HEK293 (cell line): ENCODE measurements around the gene MAGED2.
A peak's percentile ranks its signal among the peaks of the same experiment; 100 is the strongest.

Experiments used
- BCL11A ChIP-seq: fragments of 450-650 bp; formaldehyde crosslinking; IDR thresholded peaks from 2 replicates; pipeline ENCODE4 v1.5.1; 2016; ENCODE audit warnings: low read depth, missing biosample characterization, missing genetic modification characterization
- BCL11B ChIP-seq: fragments of 450-650 bp; formaldehyde crosslinking; IDR thresholded peaks from 2 replicates; pipeline ENCODE4 v1.5.1; 2016; ENCODE audit warnings: low read depth, missing biosample characterization, missing genetic modification characterization
- HOXA7 ChIP-seq: sonication (generic); formaldehyde crosslinking; IDR thresholded peaks from 2 replicates; pipeline ENCODE4 v1.8.1; 2022; ENCODE audit warnings: missing genetic modification reagents, borderline replicate concordance
- KLF8 ChIP-seq: fragments of 450-650 bp; formaldehyde crosslinking; IDR thresholded peaks from 2 replicates; pipeline ENCODE4 v1.5.1; 2016; ENCODE audit warnings: missing biosample characterization, missing genetic modification characterization
- MYNN ChIP-seq: fragments of 450-650 bp; formaldehyde crosslinking; IDR thresholded peaks from 2 replicates; pipeline ENCODE4 v1.5.1; 2016; ENCODE audit warnings: missing biosample characterization, missing genetic modification characterization, borderline replicate concordance
- WT1 ChIP-seq: fragments of 450-650 bp; formaldehyde crosslinking; IDR thresholded peaks from 2 replicates; pipeline ENCODE4 v1.5.1; 2016; ENCODE audit warnings: missing biosample characterization, missing genetic modification characterization
- YY1 ChIP-seq: fragments of 450-650 bp; formaldehyde crosslinking; IDR thresholded peaks from 2 replicates; pipeline ENCODE4 v1.5.1; 2018; ENCODE audit warnings: missing biosample characterization, missing genetic modification characterization
- YY2 ChIP-seq: fragments of 450-650 bp; formaldehyde crosslinking; IDR thresholded peaks from 2 replicates; pipeline ENCODE4 v1.5.1; 2016; ENCODE audit warnings: missing biosample characterization, missing genetic modification characterization
- ZFP3 ChIP-seq: fragments of 450-650 bp; formaldehyde crosslinking; IDR thresholded peaks from 2 replicates; pipeline ENCODE4 v1.5.1; 2016; ENCODE audit warnings: low read depth, missing biosample characterization, missing genetic modification characterization
- ZFP37 ChIP-seq: fragments of 450-650 bp; formaldehyde crosslinking; IDR thresholded peaks from 2 replicates; pipeline ENCODE4 v1.5.1; 2016; ENCODE audit warnings: missing biosample characterization, missing genetic modification characterization
- ZFP41 ChIP-seq: fragments of 450-650 bp; formaldehyde crosslinking; IDR thresholded peaks from 2 replicates; pipeline ENCODE4 v1.5.1; 2016; ENCODE audit warnings: missing biosample characterization, missing genetic modification characterization, borderline replicate concordance
- ZNF112 ChIP-seq: fragments of 450-650 bp; formaldehyde crosslinking; IDR thresholded peaks from 2 replicates; pipeline ENCODE4 v1.5.0; 2017; ENCODE audit warnings: missing biosample characterization, missing genetic modification characterization
- ZNF133 ChIP-seq: fragments of 450-650 bp; formaldehyde crosslinking; IDR thresholded peaks from 2 replicates; pipeline ENCODE4 v1.5.1; 2016; ENCODE audit warnings: missing biosample characterization, missing genetic modification characterization
- ZNF214 ChIP-seq: fragments of 450-650 bp; formaldehyde crosslinking; IDR thresholded peaks from 2 replicates; pipeline ENCODE4 v1.5.1; 2017; ENCODE audit warnings: missing biosample characterization, mild to moderate bottlenecking, missing genetic modification characterization, borderline replicate concordance
- ZNF239 ChIP-seq: fragments of 450-650 bp; formaldehyde crosslinking; IDR thresholded peaks from 2 replicates; pipeline ENCODE4 v1.5.1; 2016; ENCODE audit warnings: missing biosample characterization, missing genetic modification characterization
- ZNF266 ChIP-seq: fragments of 450-650 bp; formaldehyde crosslinking; IDR thresholded peaks from 2 replicates; pipeline ENCODE4 v1.5.1; 2016; ENCODE audit warnings: missing biosample characterization, missing genetic modification characterization, low read depth
- ZNF514 ChIP-seq: fragments of 450-650 bp; formaldehyde crosslinking; IDR thresholded peaks from 2 replicates; pipeline ENCODE4 v1.5.1; 2016; ENCODE audit warnings: missing biosample characterization, missing genetic modification characterization
- ZNF530 ChIP-seq: fragments of 450-650 bp; formaldehyde crosslinking; IDR thresholded peaks from 2 replicates; pipeline ENCODE4 v1.5.1; 2016; ENCODE audit warnings: low read depth, missing biosample characterization, missing genetic modification characterization
- ZNF558 ChIP-seq: fragments of 450-650 bp; formaldehyde crosslinking; IDR thresholded peaks from 2 replicates; pipeline ENCODE4 v1.5.1; 2016; ENCODE audit warnings: missing biosample characterization, missing genetic modification characterization
- ZNF560 ChIP-seq: fragments of 450-650 bp; formaldehyde crosslinking; IDR thresholded peaks from 2 replicates; pipeline ENCODE4 v1.5.1; 2017; ENCODE audit warnings: missing biosample characterization, missing genetic modification characterization, borderline replicate concordance
- ZNF571 ChIP-seq: fragments of 450-650 bp; formaldehyde crosslinking; IDR thresholded peaks from 2 replicates; pipeline ENCODE4 v1.5.0; 2017; ENCODE audit warnings: missing biosample characterization, missing genetic modification characterization
- ZNF654 ChIP-seq: fragments of 450-650 bp; formaldehyde crosslinking; IDR thresholded peaks from 2 replicates; pipeline ENCODE4 v1.5.1; 2016; ENCODE audit warnings: low read depth, missing biosample characterization, missing genetic modification characterization
- ZNF664 ChIP-seq: fragments of 450-650 bp; formaldehyde crosslinking; IDR thresholded peaks from 2 replicates; pipeline ENCODE4 v1.5.1; 2016; ENCODE audit warnings: missing biosample characterization, missing genetic modification characterization
- TF ChIP-seq, protein P1 (sequence below): fragments of 450-650 bp; formaldehyde crosslinking; IDR thresholded peaks from 2 replicates; pipeline ENCODE4 v1.5.1; 2016; ENCODE audit warnings: missing biosample characterization, missing genetic modification characterization
- TF ChIP-seq, protein P2 (sequence below): fragments of 450-650 bp; formaldehyde crosslinking; IDR thresholded peaks from 2 replicates; pipeline ENCODE4 v1.5.1; 2016; ENCODE audit warnings: missing biosample characterization, missing genetic modification characterization
- TF ChIP-seq, protein P3 (sequence below): fragments of 450-650 bp; formaldehyde crosslinking; IDR thresholded peaks from 2 replicates; pipeline ENCODE4 v1.5.1; 2017; ENCODE audit warnings: missing biosample characterization, missing genetic modification characterization
- TF ChIP-seq, protein P4 (sequence below): fragments of 450-650 bp; formaldehyde crosslinking; IDR thresholded peaks from 2 replicates; pipeline ENCODE4 v1.5.1; 2016; ENCODE audit warnings: missing biosample characterization, missing genetic modification characterization, borderline replicate concordance
- TF ChIP-seq, protein P5 (sequence below): fragments of 450-650 bp; formaldehyde crosslinking; IDR thresholded peaks from 2 replicates; pipeline ENCODE4 v1.5.1; 2016; ENCODE audit warnings: missing biosample characterization, missing genetic modification characterization
- TF ChIP-seq, protein P6 (sequence below): fragments of 450-650 bp; formaldehyde crosslinking; conservative IDR thresholded peaks from 2 replicates; pipeline ENCODE4 v1.5.1; 2016; ENCODE audit warnings: low read depth, missing biosample characterization, missing genetic modification characterization
- TF ChIP-seq, protein P7 (sequence below): fragments of 450-650 bp; formaldehyde crosslinking; IDR thresholded peaks from 2 replicates; pipeline ENCODE4; 2016; ENCODE audit warnings: missing biosample characterization, missing genetic modification characterization

Gene MAGED2

DNA sequence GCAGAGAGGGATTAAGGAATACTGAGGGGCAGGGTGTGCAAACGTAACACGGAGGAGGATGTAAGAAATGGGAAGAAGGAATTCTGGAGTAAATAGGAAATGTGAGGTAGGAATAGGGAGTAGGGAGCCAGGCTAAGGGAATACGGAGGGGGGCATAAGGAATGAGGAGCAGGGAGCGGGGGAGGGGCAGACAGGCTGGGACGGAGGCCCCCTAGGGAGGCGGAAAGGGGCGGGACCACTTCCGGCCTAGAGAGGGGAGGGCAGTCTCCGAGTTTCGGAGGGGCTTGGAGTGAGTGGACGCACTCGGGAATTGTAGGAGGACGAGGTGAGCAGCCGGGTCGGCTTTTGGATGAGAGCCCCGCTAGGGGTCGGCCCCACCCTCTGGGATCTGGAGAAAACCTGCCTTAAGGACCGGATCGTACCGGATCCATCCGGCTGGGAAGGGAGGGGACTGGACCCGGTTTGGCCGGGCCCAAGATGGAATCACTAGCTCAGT, 612 bp downstream of the MAGED2 start (continued):
- TF ChIP-seq ZNF112 (no peak), ZNF571 (tag by site-specific recombination) (no peak), BCL11B (no peak), YY1 (tag by site-specific recombination) (no peak), ZNF214 (no peak), BCL11A (0 out of 2 replicates have a peak, but pooled peaks have one; percentile 16), WT1 (tag by site-specific recombination) (peak; percentile 65; the same call in 1 of the 2 replicates), ZNF530 (tag by site-specific recombination) (no peak), KLF8 (peak; percentile 69), ZNF558 (tag by site-specific recombination) (no peak), ZNF514 (tag by site-specific recombination) (no peak), ZNF239 (tag by site-specific recombination) (no peak), ZNF560 (tag by site-specific recombination) (no peak), HOXA7 (no peak), MYNN (tag by site-specific recombination) (no peak), ZNF654 (tag by site-specific recombination) (no peak), ZNF133 (tag by site-specific recombination) (no peak), ZNF266 (no peak), ZFP41 (tag by site-specific recombination) (no peak), YY2 (no peak), ZNF664 (tag by site-specific recombination) (no peak), ZFP3 (tag by site-specific recombination) (no peak), ZFP37 (no peak)
- TF ChIP-seq, protein P1, sequence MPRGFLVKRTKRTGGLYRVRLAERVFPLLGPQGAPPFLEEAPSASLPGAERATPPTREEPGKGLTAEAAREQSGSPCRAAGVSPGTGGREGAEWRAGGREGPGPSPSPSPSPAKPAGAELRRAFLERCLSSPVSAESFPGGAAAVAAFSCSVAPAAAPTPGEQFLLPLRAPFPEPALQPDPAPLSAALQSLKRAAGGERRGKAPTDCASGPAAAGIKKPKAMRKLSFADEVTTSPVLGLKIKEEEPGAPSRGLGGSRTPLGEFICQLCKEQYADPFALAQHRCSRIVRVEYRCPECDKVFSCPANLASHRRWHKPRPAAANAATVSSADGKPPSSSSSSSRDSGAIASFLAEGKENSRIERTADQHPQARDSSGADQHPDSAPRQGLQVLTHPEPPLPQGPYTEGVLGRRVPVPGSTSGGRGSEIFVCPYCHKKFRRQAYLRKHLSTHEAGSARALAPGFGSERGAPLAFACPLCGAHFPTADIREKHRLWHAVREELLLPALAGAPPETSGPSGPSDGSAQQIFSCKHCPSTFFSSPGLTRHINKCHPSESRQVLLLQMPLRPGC (tag by site-specific recombination): 0 out of 2 replicates have a peak, but pooled peaks have one; percentile 24
- TF ChIP-seq, protein P2, sequence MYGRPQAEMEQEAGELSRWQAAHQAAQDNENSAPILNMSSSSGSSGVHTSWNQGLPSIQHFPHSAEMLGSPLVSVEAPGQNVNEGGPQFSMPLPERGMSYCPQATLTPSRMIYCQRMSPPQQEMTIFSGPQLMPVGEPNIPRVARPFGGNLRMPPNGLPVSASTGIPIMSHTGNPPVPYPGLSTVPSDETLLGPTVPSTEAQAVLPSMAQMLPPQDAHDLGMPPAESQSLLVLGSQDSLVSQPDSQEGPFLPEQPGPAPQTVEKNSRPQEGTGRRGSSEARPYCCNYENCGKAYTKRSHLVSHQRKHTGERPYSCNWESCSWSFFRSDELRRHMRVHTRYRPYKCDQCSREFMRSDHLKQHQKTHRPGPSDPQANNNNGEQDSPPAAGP: no peak; the same call in 1 of the 2 replicates
- TF ChIP-seq, protein P3, sequence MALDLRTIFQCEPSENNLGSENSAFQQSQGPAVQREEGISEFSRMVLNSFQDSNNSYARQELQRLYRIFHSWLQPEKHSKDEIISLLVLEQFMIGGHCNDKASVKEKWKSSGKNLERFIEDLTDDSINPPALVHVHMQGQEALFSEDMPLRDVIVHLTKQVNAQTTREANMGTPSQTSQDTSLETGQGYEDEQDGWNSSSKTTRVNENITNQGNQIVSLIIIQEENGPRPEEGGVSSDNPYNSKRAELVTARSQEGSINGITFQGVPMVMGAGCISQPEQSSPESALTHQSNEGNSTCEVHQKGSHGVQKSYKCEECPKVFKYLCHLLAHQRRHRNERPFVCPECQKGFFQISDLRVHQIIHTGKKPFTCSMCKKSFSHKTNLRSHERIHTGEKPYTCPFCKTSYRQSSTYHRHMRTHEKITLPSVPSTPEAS (tag by site-specific recombination): no peak
- TF ChIP-seq, protein P4, sequence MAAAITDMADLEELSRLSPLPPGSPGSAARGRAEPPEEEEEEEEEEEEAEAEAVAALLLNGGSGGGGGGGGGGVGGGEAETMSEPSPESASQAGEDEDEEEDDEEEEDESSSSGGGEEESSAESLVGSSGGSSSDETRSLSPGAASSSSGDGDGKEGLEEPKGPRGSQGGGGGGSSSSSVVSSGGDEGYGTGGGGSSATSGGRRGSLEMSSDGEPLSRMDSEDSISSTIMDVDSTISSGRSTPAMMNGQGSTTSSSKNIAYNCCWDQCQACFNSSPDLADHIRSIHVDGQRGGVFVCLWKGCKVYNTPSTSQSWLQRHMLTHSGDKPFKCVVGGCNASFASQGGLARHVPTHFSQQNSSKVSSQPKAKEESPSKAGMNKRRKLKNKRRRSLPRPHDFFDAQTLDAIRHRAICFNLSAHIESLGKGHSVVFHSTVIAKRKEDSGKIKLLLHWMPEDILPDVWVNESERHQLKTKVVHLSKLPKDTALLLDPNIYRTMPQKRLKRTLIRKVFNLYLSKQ (tag by site-specific recombination): no peak
- TF ChIP-seq, protein P5, sequence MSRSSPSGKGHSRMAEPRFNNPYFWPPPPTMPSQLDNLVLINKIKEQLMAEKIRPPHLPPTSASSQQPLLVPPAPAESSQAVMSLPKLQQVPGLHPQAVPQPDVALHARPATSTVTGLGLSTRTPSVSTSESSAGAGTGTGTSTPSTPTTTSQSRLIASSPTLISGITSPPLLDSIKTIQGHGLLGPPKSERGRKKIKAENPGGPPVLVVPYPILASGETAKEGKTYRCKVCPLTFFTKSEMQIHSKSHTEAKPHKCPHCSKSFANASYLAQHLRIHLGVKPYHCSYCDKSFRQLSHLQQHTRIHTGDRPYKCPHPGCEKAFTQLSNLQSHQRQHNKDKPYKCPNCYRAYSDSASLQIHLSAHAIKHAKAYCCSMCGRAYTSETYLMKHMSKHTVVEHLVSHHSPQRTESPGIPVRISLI: no peak
- TF ChIP-seq, protein P6, sequence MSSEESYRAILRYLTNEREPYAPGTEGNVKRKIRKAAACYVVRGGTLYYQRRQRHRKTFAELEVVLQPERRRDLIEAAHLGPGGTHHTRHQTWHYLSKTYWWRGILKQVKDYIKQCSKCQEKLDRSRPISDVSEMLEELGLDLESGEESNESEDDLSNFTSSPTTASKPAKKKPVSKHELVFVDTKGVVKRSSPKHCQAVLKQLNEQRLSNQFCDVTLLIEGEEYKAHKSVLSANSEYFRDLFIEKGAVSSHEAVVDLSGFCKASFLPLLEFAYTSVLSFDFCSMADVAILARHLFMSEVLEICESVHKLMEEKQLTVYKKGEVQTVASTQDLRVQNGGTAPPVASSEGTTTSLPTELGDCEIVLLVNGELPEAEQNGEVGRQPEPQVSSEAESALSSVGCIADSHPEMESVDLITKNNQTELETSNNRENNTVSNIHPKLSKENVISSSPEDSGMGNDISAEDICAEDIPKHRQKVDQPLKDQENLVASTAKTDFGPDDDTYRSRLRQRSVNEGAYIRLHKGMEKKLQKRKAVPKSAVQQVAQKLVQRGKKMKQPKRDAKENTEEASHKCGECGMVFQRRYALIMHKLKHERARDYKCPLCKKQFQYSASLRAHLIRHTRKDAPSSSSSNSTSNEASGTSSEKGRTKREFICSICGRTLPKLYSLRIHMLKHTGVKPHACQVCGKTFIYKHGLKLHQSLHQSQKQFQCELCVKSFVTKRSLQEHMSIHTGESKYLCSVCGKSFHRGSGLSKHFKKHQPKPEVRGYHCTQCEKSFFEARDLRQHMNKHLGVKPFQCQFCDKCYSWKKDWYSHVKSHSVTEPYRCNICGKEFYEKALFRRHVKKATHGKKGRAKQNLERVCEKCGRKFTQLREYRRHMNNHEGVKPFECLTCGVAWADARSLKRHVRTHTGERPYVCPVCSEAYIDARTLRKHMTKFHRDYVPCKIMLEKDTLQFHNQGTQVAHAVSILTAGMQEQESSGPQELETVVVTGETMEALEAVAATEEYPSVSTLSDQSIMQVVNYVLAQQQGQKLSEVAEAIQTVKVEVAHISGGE (tag by site-specific recombination): peak; percentile 77
- TF ChIP-seq, protein P7, sequence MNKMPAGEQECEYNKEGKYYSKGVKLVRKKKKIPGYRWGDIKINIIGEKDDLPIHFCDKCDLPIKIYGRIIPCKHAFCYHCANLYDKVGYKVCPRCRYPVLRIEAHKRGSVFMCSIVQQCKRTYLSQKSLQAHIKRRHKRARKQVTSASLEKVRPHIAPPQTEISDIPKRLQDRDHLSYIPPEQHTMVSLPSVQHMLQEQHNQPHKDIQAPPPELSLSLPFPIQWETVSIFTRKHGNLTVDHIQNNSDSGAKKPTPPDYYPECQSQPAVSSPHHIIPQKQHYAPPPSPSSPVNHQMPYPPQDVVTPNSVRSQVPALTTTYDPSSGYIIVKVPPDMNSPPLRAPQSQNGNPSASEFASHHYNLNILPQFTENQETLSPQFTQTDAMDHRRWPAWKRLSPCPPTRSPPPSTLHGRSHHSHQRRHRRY: no peak
